AG04450 (cell line): Measurements from ENCODE around the gene MBD2. TPM values are rescaled to one million over a fixed set of nuclear protein-coding genes. Genes with fewer than 3 reads are reported as not detected.

Source experiments
- CTCF ChIA-PET: fragments of 300-600, 350-600 bp; formaldehyde crosslinking; extraction: SDS; loops from one replicate; lab custom pipeline; 2022; ENCODE audit warnings: antibody characterized with exemption, inconsistent platforms; lab: Charles Lee
- POLR2A ChIA-PET: fragments of 350-600 bp; formaldehyde crosslinking; extraction: SDS; loops from one replicate; lab custom pipeline; 2021; ENCODE audit warnings: antibody characterized with exemption, inconsistent platforms; lab: Yijun Ruan, JAX
- DNase-seq: peaks from one replicate; pipeline ENCODE4 v3.0.0-alpha.2; 2011; ENCODE audit warnings: low read depth, low spot score
- H3K27ac ChIP-seq: one replicate; pipeline ENCODE4 v1.5.1; 2012; ENCODE audit warnings: low read depth, low read length, control low read depth
- H3K27me3 ChIP-seq: one replicate; pipeline ENCODE4 v1.6.0; 2012; ENCODE audit warnings: low read length; ENCODE audit not compliant: control insufficient read depth, insufficient read depth
- H3K4me3 ChIP-seq: 2 replicates; pipeline ENCODE4 v1.5.1; 2011; ENCODE audit warnings: mild to moderate bottlenecking, low read depth, low read length, control low read depth
- H3K9me3 ChIP-seq: 2 replicates; pipeline ENCODE4 v1.5.1; 2012; ENCODE audit warnings: low read length; ENCODE audit not compliant: control insufficient read depth, insufficient read depth
- polyA plus RNA-seq: library from polyadenylated mRNA; depleted of rRNA; stranded (reverse); fragments of >200 nt; gene quantifications from 2 replicates; pipeline ENCODE4 v1.2.3, GENCODE V29; 2011
- TF ChIP-seq, protein P1 (sequence below): IDR thresholded peaks from 2 replicates; pipeline ENCODE4 v1.5.1; 2011; ENCODE audit warnings: low read depth, low read length, control low read depth, inconsistent platforms

Gene MBD2
- polyA plus RNA-seq, 1 experiment, result 30.6 TPM

DNA sequence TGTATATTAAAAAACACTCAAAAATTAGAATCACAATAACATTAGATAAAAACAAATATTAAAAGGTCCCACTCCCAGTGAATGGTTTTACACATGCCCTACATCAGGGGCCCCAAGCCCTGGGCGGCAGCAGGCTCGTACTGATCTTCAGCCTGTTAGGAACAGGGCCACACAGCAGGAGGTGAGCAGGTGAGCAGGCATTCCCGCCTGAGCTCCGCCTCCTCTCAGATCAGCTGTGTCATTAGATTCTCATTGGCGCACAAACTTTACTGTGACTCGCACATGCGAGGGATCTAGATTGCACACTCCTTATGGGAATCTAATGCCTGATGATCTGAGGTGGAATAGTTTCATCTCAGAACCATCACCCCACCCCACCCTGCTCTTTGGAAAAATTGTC is 74.2 kb downstream of the MBD2 start:
- DNase-seq, result no peak
- Histone ChIP-seq H3K27me3 (no peaks in the 10 kb centered on the region), H3K4me3 (no peak overlapping the region), H3K27ac (no peak overlapping the region), H3K9me3 (no peaks in the 10 kb centered on the region)
- POLR2A ChIA-PET, result no interaction called here
- CTCF ChIA-PET, result no interaction called here
- TF ChIP-seq, protein P1, sequence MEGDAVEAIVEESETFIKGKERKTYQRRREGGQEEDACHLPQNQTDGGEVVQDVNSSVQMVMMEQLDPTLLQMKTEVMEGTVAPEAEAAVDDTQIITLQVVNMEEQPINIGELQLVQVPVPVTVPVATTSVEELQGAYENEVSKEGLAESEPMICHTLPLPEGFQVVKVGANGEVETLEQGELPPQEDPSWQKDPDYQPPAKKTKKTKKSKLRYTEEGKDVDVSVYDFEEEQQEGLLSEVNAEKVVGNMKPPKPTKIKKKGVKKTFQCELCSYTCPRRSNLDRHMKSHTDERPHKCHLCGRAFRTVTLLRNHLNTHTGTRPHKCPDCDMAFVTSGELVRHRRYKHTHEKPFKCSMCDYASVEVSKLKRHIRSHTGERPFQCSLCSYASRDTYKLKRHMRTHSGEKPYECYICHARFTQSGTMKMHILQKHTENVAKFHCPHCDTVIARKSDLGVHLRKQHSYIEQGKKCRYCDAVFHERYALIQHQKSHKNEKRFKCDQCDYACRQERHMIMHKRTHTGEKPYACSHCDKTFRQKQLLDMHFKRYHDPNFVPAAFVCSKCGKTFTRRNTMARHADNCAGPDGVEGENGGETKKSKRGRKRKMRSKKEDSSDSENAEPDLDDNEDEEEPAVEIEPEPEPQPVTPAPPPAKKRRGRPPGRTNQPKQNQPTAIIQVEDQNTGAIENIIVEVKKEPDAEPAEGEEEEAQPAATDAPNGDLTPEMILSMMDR, result no peak

DNA sequence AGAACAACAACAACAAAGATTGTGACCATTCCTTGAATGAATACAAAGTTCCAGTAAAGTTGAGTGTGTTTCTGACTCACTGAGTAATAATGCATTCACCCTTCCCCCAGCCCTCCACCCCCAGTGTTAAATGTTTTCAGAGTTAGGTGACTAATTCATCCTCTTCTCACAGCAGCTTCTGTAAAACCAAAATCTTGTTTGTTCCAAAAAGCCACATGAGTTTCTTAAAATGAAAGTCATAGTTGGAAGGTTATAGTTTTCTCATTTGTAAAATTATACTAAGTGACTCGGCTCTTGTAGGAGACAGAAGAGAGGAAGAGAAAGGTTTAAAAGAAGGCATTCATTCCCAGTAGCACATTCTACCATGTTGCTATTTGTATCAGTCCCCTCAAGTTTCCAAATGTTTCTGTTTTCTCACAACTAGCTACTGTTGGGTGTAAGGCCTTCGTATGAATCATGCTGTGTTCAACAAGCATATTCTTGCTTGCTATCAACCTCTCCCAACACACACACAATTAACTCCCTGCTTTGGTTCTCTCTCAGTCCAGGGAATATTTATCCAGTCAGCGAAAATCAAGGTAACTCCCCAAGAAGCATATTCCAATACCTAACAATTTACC is 75.3 kb downstream of the MBD2 start:
- POLR2A ChIA-PET, result no interaction called here
- TF ChIP-seq, protein P1, result no peak
- Histone ChIP-seq H3K27ac (peak overlapping the region; percentile 62), H3K27me3 (no peaks in the 10 kb centered on the region), H3K4me3 (no peak overlapping the region; the same call in 1 of the 2 replicates), H3K9me3 (no peaks in the 10 kb centered on the region)
- CTCF ChIA-PET, result no interaction called here
- peak; percentile 54 for DNase-seq

DNA sequence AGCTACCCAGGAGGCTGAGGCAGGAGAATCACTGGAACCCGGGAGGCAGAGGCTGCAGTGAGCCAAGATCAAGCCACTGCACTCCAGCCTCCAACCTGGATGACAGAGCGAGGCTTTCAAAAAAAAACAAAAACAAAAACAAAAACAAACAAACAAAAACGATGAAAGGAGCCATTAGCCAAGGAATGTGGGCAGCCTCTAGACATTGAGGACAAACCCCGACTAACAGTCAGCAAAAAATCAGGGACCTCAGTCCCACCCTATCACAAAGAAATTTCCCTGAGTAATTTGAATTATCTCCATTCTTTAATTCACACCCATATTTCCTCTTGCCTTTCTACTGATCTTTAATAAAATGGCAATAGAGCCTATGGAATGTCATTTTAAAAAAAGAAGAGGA is 75.8 kb downstream of the MBD2 start:
- TF ChIP-seq, protein P1, result no peak
- Histone ChIP-seq H3K27ac (peak overlapping the region; percentile 69), H3K27me3 (no peaks in the 10 kb centered on the region), H3K9me3 (no peaks in the 10 kb centered on the region), H3K4me3 (no peak overlapping the region)
- ChIA-PET CTCF (interaction anchor here (1.3 kb wide), 2 partner anchors 20 to 29 kb away, joined by 5 to 7 read pairs; no protein-coding TSS in a partner anchor), POLR2A (no interaction called here)
- no peak for DNase-seq

DNA sequence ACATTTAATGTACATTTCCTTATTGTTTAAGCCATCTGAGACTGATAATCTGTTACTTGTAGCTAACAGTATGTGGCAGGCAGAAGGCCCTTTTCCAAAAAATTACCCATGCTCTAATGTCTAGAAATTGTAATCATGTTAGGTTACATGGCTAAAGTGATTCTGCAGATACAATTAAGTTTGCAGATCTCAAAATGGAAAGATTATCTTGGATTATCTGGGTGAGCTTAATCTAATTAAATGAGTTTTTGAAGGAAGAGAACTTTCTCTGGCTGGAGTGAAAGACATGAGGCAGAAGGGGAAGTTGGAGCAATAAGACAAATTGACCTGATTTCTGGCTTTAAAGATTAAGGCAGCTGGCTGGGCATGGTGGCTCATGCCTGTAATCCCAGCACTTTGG is 76.3 kb downstream of the MBD2 start:
- ChIA-PET CTCF (interaction anchor here (1.3 kb wide), 2 partner anchors 20 to 29 kb away, joined by 5 to 7 read pairs; no protein-coding TSS in a partner anchor), POLR2A (no interaction called here)
- no peak for DNase-seq
- Histone ChIP-seq H3K27me3 (no peaks in the 10 kb centered on the region), H3K27ac (no peak overlapping the region), H3K9me3 (no peaks in the 10 kb centered on the region), H3K4me3 (no peak overlapping the region)
- TF ChIP-seq, protein P1, result no peak

DNA sequence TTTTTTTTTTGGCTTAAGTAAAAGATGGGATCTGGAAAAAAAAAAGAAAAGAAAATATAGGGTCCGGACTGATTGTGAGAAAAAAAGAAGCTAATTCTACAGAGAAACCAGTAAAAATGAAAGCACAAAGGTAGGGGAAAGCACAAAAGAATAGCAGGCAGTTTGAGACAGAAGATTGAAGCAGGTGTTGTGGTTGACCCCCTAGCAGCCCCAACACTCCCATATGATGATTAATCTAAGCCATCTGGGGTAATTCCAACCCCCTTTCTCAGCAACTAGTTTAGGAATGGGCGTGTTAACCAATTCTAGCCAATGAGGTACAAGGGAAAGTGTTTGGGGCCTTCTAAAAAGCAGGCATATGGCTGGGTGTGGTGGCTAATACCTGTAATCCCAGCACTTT is 77.0 kb downstream of the MBD2 start:
- no peak for DNase-seq
- Histone ChIP-seq H3K27me3 (no peaks in the 10 kb centered on the region), H3K27ac (no peak overlapping the region), H3K9me3 (no peaks in the 10 kb centered on the region), H3K4me3 (no peak overlapping the region)
- ChIA-PET POLR2A (no interaction called here), CTCF (interaction anchor here (0.6 to 1.3 kb wide), 3 partner anchors 19 to 258 kb away, joined by 4 to 7 read pairs (median 5); no protein-coding TSS in a partner anchor)
- TF ChIP-seq, protein P1, result no peak
